HEK293 (cell line): ENCODE results near the gene IGFALS.

ENCODE experiments used
- BCL11A ChIP-seq: fragments of 450-650 bp; formaldehyde crosslinking; IDR thresholded peaks from 2 replicates; pipeline ENCODE4 v1.5.1; 2016; ENCODE audit warnings: low read depth, missing biosample characterization, missing genetic modification characterization
- BCL11B ChIP-seq: fragments of 450-650 bp; formaldehyde crosslinking; IDR thresholded peaks from 2 replicates; pipeline ENCODE4 v1.5.1; 2016; ENCODE audit warnings: low read depth, missing biosample characterization, missing genetic modification characterization
- FEZF1 ChIP-seq: fragments of 450-650 bp; formaldehyde crosslinking; IDR thresholded peaks from 2 replicates; pipeline ENCODE4 v1.5.1; 2016; ENCODE audit warnings: missing biosample characterization, missing genetic modification characterization
- GLIS1 ChIP-seq: fragments of 450-650 bp; formaldehyde crosslinking; IDR thresholded peaks from 2 replicates; pipeline ENCODE4 v1.5.1; 2016; ENCODE audit warnings: missing biosample characterization, missing genetic modification characterization
- KLF1 ChIP-seq: fragments of 450-650 bp; formaldehyde crosslinking; IDR thresholded peaks from 2 replicates; pipeline ENCODE4 v1.5.1; 2016; ENCODE audit warnings: missing biosample characterization, missing genetic modification characterization
- KLF10 ChIP-seq: fragments of 450-650 bp; IDR thresholded peaks from 2 replicates; pipeline ENCODE4 v1.5.1; 2018; ENCODE audit warnings: missing biosample characterization, mild to moderate bottlenecking, missing genetic modification characterization
- KLF16 ChIP-seq: fragments of 450-650 bp; formaldehyde crosslinking; IDR thresholded peaks from 2 replicates; pipeline ENCODE4 v1.5.1; 2017; ENCODE audit warnings: missing biosample characterization, missing genetic modification characterization
- KLF8 ChIP-seq: fragments of 450-650 bp; formaldehyde crosslinking; IDR thresholded peaks from 2 replicates; pipeline ENCODE4 v1.5.1; 2016; ENCODE audit warnings: missing biosample characterization, missing genetic modification characterization
- KLF9 ChIP-seq: fragments of 450-650 bp; formaldehyde crosslinking; IDR thresholded peaks from 2 replicates; pipeline ENCODE4 v1.5.1; 2016; ENCODE audit warnings: missing biosample characterization, missing genetic modification characterization, low read depth
- SP3 ChIP-seq: fragments of 450-650 bp; formaldehyde crosslinking; IDR thresholded peaks from 2 replicates; pipeline ENCODE4 v1.5.1; 2016; ENCODE audit warnings: missing biosample characterization, missing genetic modification characterization
- ZBTB1 ChIP-seq: fragments of 450-650 bp; formaldehyde crosslinking; IDR thresholded peaks from 2 replicates; pipeline ENCODE4 v1.5.1; 2016; ENCODE audit warnings: missing biosample characterization, missing genetic modification characterization
- ZBTB11 ChIP-seq: fragments of 450-650 bp; formaldehyde crosslinking; conservative IDR thresholded peaks from 2 replicates; pipeline ENCODE4 v1.5.1; 2016; ENCODE audit warnings: low read depth, missing biosample characterization, missing genetic modification characterization
- ZBTB17 ChIP-seq: fragments of 450-650 bp; formaldehyde crosslinking; IDR thresholded peaks from 2 replicates; pipeline ENCODE4 v1.5.1; 2016; ENCODE audit warnings: missing biosample characterization, missing genetic modification characterization
- ZBTB20 ChIP-seq: fragments of 450-650 bp; formaldehyde crosslinking; IDR thresholded peaks from 2 replicates; pipeline ENCODE4 v1.5.1; 2016; ENCODE audit warnings: missing biosample characterization, missing genetic modification characterization
- ZNF184 ChIP-seq: fragments of 450-650 bp; IDR thresholded peaks from 2 replicates; pipeline ENCODE4 v1.5.1; 2018; ENCODE audit warnings: missing biosample characterization, mild to moderate bottlenecking, missing genetic modification characterization
- ZNF214 ChIP-seq: fragments of 450-650 bp; formaldehyde crosslinking; IDR thresholded peaks from 2 replicates; pipeline ENCODE4 v1.5.1; 2017; ENCODE audit warnings: missing biosample characterization, mild to moderate bottlenecking, missing genetic modification characterization, borderline replicate concordance
- ZNF341 ChIP-seq: fragments of 450-650 bp; formaldehyde crosslinking; IDR thresholded peaks from 2 replicates; pipeline ENCODE4; 2016; ENCODE audit warnings: low read depth, missing biosample characterization, missing genetic modification characterization
- ZNF580 ChIP-seq: fragments of 450-650 bp; formaldehyde crosslinking; IDR thresholded peaks from 2 replicates; pipeline ENCODE4 v1.5.1; 2016; ENCODE audit warnings: missing biosample characterization, missing genetic modification characterization
- ZNF596 ChIP-seq: fragments of 450-650 bp; IDR thresholded peaks from 2 replicates; pipeline ENCODE4 v1.5.0; 2018; ENCODE audit warnings: missing biosample characterization, mild to moderate bottlenecking, missing genetic modification characterization, moderate library complexity
- ZNF600 ChIP-seq: fragments of 450-650 bp; formaldehyde crosslinking; IDR thresholded peaks from 2 replicates; pipeline ENCODE4 v1.5.1; 2016; ENCODE audit warnings: missing biosample characterization, missing genetic modification characterization
- ZNF639 ChIP-seq: fragments of 450-650 bp; formaldehyde crosslinking; IDR thresholded peaks from 2 replicates; pipeline ENCODE4 v1.5.1; 2016; ENCODE audit warnings: missing biosample characterization, missing genetic modification characterization
- ZNF645 ChIP-seq: fragments of 450-650 bp; formaldehyde crosslinking; IDR thresholded peaks from 2 replicates; pipeline ENCODE4; 2016; ENCODE audit warnings: missing biosample characterization, missing genetic modification characterization
- ZNF776 ChIP-seq: fragments of 450-650 bp; formaldehyde crosslinking; IDR thresholded peaks from 2 replicates; pipeline ENCODE4 v1.5.0; 2017; ENCODE audit warnings: missing biosample characterization, missing genetic modification characterization, borderline replicate concordance
- ZSCAN30 ChIP-seq: fragments of 450-650 bp; IDR thresholded peaks from 2 replicates; pipeline ENCODE4 v1.5.1; 2018; ENCODE audit warnings: missing biosample characterization, mild to moderate bottlenecking, missing genetic modification characterization, moderate library complexity
- TF ChIP-seq, protein P1 (sequence below): sonication (generic); formaldehyde crosslinking; IDR thresholded peaks from 2 replicates; pipeline ENCODE4 v1.8.1; 2022; ENCODE audit warnings: mild to moderate bottlenecking, moderate library complexity, missing genetic modification reagents
- TF ChIP-seq, protein P2 (sequence below): fragments of 450-650 bp; formaldehyde crosslinking; conservative IDR thresholded peaks from 2 replicates; pipeline ENCODE4 v1.5.1; 2016; ENCODE audit warnings: low read depth, missing biosample characterization, missing genetic modification characterization

The IGFALS gene

GRCh38 chr16:1782408-1783264 is 10.9 kb downstream of the IGFALS start, which contains the start of the genes NUBP2 and SPSB3 (continued):
- TF ChIP-seq ZSCAN30 (peak; percentile 60; the same call in 1 of the 2 replicates), BCL11A (0 out of 2 replicates have a peak, but pooled peaks have one; percentile 49), ZBTB17 (tag by site-specific recombination) (peak; percentile 29; the same call in 1 of the 2 replicates), ZNF580 (peak; percentile 100), ZNF600 (peak; percentile 68; the same call in 1 of the 2 replicates), ZBTB1 (tag by site-specific recombination) (no peak), FEZF1 (tag by site-specific recombination) (no peak), KLF8 (peak; percentile 53; the same call in 1 of the 2 replicates), ZNF645 (tag by site-specific recombination) (no peak), ZNF341 (peak; percentile 67), ZNF639 (tag by site-specific recombination) (peak; percentile 63; the same call in 1 of the 2 replicates), GLIS1 (tag by site-specific recombination) (peak; percentile 28; the same call in 1 of the 2 replicates), ZBTB11 (tag by site-specific recombination) (peak; percentile 68), KLF16 (0 out of 2 replicates have a peak, but pooled peaks have one; percentile 52), SP3 (tag by site-specific recombination) (peak; percentile 99), ZNF184 (tag by site-specific recombination) (0 out of 2 replicates have a peak, but pooled peaks have one; percentile 24), KLF1 (tag by site-specific recombination) (peak; percentile 14; the same call in 1 of the 2 replicates), KLF9 (tag by site-specific recombination) (peak; percentile 49), ZNF776 (tag by site-specific recombination) (no peak), KLF10 (tag by site-specific recombination) (peak; percentile 71; the same call in 1 of the 2 replicates), BCL11B (peak; percentile 89; the same call in 1 of the 2 replicates), ZNF596 (0 out of 2 replicates have a peak, but pooled peaks have one; percentile 34), ZBTB20 (tag by site-specific recombination) (peak; percentile 80), ZNF214 (tag by site-specific recombination) (no peak)
- TF ChIP-seq, protein P1, sequence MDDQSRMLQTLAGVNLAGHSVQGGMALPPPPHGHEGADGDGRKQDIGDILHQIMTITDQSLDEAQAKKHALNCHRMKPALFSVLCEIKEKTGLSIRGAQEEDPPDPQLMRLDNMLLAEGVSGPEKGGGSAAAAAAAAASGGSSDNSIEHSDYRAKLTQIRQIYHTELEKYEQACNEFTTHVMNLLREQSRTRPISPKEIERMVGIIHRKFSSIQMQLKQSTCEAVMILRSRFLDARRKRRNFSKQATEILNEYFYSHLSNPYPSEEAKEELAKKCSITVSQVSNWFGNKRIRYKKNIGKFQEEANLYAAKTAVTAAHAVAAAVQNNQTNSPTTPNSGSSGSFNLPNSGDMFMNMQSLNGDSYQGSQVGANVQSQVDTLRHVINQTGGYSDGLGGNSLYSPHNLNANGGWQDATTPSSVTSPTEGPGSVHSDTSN (CRISPR knock-in tag), result peak; percentile 98
- TF ChIP-seq, protein P2, sequence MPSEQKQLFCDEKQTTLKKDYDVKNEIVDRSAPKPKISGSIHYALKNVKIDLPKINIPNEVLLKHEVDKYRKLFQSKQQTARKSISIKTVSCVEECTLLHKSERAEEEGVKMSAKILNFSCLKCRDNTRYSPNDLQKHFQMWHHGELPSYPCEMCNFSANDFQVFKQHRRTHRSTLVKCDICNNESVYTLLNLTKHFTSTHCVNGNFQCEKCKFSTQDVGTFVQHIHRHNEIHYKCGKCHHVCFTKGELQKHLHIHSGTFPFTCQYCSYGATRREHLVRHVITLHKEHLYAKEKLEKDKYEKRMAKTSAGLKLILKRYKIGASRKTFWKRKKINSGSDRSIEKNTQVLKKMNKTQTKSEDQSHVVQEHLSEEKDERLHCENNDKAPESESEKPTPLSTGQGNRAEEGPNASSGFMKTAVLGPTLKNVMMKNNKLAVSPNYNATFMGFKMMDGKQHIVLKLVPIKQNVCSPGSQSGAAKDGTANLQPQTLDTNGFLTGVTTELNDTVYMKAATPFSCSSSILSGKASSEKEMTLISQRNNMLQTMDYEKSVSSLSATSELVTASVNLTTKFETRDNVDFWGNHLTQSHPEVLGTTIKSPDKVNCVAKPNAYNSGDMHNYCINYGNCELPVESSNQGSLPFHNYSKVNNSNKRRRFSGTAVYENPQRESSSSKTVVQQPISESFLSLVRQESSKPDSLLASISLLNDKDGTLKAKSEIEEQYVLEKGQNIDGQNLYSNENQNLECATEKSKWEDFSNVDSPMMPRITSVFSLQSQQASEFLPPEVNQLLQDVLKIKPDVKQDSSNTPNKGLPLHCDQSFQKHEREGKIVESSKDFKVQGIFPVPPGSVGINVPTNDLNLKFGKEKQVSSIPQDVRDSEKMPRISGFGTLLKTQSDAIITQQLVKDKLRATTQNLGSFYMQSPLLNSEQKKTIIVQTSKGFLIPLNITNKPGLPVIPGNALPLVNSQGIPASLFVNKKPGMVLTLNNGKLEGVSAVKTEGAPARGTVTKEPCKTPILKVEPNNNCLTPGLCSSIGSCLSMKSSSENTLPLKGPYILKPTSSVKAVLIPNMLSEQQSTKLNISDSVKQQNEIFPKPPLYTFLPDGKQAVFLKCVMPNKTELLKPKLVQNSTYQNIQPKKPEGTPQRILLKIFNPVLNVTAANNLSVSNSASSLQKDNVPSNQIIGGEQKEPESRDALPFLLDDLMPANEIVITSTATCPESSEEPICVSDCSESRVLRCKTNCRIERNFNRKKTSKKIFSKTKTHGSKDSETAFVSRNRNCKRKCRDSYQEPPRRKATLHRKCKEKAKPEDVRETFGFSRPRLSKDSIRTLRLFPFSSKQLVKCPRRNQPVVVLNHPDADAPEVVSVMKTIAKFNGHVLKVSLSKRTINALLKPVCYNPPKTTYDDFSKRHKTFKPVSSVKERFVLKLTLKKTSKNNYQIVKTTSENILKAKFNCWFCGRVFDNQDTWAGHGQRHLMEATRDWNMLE (tag by site-specific recombination), result peak; percentile 70
